Measurements from ENCODE around the gene ZRANB3. TPM values are rescaled to one million over a fixed set of nuclear protein-coding genes. Genes with fewer than 3 reads are reported as not detected.

ZRANB3 gene
- total and polyA plus RNA-seq, 2 of the 13 experiments (the other 11 are each of a cell fraction or from before 2014, with no cell fraction given), result 5.8 to 25.2 TPM

DNA sequence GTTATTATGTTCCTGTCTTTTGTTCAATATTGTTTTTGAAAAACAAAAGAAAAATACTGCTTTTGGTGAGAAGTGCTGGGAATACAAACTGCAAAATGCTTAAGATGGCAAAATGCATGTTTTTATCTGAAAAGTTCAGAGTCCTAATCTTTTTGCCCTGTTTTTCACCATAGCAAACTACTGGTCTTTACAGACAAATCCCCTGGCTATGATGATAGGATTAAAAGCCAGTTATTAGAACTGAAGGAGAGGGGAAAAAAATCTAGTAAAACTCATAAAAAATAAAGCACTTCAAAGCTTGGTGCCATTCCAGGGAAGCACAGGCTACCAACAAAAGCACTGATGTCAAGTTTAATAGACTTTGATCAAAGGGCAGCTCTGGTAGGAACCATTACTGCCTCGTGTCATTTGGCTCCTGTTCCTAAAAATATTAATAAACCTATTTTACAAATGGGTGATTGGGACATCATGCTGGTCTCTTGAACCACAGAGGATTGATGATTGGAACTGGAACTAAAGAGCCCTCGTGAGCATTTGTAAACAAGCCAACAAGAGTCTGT is 284.2 kb downstream of the ZRANB3 start:
- FAIRE-seq (peak; percentile 70), DNase-seq (ENCODE audit: low spot score) (no peak), ATAC-seq (no peak)
- no peak overlapping the region for H3K4me3 ChIP-seq (replicated peaks in 1 of 3; ENCODE audit: insufficient read depth in 1 of 3, low read depth in 2 of 3, low read length in 3 of 3)
- CTCF ChIA-PET (ENCODE audit: low intra/inter-chr PET ratio, low total read pairs), result no interaction called here
- no peak overlapping the region for H3K27ac ChIP-seq (ENCODE audit: extremely low read length, insufficient read depth, low read length)
- no peaks in the 10 kb centered on the region for H3K79me2 ChIP-seq (ENCODE audit: insufficient read depth, low read length)
- peaks cover 0 to 3% of the 10 kb centered on the region in 2 experiments; a peak in 2 of 5 replicates for H3K36me3 ChIP-seq (replicated peaks in 1 of 2; ENCODE audit: control insufficient read depth in 1 of 2, insufficient read depth in 2 of 2, low read length in 2 of 2)
- H3K4me1 ChIP-seq (ENCODE audit: insufficient read depth, low read length), result no peaks in the 10 kb centered on the region
- in situ Hi-C loops (cut with HindIII; ENCODE audit: extremely low pct_ligation_motif_present, low pct_unique_long_range_greater_than_20kb) (no loop called here), intact Hi-C loops (cut with micrococcal nuclease; ENCODE audit: unreplicated experiment) (no loop called here)
- no peak overlapping the region for H2AFZ ChIP-seq (ENCODE audit: low read length)
- BruUV-seq (replicated peaks), result no TSS peak
- H3K9me3 ChIP-seq (ENCODE audit: low read length), result 0 out of 2 replicates have a peak, but pooled peaks cover 5% of the 10 kb centered on the region
- POLR2A ChIA-PET, result no interaction called here
- H3K27me3 ChIP-seq (ENCODE audit: control insufficient read depth in 1 of 2, insufficient read depth in 2 of 2, low read length in 2 of 2), result no peaks in the 10 kb centered on the region
- H3K4me2 ChIP-seq (ENCODE audit: low read depth, low read length), result no peak overlapping the region
- TF ChIP-seq CEBPG (CRISPR knock-in tag; IDR thresholded peaks at IDR 0.05) (no peak), ZNF280D (CRISPR knock-in tag; IDR thresholded peaks at IDR 0.05) (no peak), AKAP8 (CRISPR knock-in tag; IDR thresholded peaks at IDR 0.05) (no peak), TMF1 (CRISPR knock-in tag; IDR thresholded peaks at IDR 0.05; ENCODE audit: low read depth) (no peak), ZNF780A (CRISPR knock-in tag; IDR thresholded peaks at IDR 0.05) (no peak), NFYC (CRISPR knock-in tag; IDR thresholded peaks at IDR 0.05) (no peak), ZNF382 (CRISPR knock-in tag; IDR thresholded peaks at IDR 0.05; ENCODE audit: borderline replicate concordance) (no peak), ATF1 (CRISPR knock-in tag; IDR thresholded peaks at IDR 0.05) (no peak), KAT2B (IDR thresholded peaks at IDR 0.05; ENCODE audit: borderline replicate concordance, low read depth, low read length) (no peak), E2F5 (CRISPR knock-in tag; conservative IDR thresholded peaks at IDR 0.05) (no peak)
- TF ChIP-seq, protein P1, sequence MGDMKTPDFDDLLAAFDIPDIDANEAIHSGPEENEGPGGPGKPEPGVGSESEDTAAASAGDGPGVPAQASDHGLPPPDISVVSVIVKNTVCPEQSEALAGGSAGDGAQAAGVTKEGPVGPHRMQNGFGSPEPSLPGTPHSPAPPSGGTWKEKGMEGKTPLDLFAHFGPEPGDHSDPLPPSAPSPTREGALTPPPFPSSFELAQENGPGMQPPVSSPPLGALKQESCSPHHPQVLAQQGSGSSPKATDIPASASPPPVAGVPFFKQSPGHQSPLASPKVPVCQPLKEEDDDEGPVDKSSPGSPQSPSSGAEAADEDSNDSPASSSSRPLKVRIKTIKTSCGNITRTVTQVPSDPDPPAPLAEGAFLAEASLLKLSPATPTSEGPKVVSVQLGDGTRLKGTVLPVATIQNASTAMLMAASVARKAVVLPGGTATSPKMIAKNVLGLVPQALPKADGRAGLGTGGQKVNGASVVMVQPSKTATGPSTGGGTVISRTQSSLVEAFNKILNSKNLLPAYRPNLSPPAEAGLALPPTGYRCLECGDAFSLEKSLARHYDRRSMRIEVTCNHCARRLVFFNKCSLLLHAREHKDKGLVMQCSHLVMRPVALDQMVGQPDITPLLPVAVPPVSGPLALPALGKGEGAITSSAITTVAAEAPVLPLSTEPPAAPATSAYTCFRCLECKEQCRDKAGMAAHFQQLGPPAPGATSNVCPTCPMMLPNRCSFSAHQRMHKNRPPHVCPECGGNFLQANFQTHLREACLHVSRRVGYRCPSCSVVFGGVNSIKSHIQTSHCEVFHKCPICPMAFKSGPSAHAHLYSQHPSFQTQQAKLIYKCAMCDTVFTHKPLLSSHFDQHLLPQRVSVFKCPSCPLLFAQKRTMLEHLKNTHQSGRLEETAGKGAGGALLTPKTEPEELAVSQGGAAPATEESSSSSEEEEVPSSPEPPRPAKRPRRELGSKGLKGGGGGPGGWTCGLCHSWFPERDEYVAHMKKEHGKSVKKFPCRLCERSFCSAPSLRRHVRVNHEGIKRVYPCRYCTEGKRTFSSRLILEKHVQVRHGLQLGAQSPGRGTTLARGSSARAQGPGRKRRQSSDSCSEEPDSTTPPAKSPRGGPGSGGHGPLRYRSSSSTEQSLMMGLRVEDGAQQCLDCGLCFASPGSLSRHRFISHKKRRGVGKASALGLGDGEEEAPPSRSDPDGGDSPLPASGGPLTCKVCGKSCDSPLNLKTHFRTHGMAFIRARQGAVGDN (CRISPR knock-in tag; IDR thresholded peaks at IDR 0.05), result no peak
- H3K9ac ChIP-seq (ENCODE audit: insufficient read depth, low read depth, low read length), result no peak overlapping the region
- no peaks in the 10 kb centered on the region for H4K20me1 ChIP-seq (ENCODE audit: insufficient read depth, low read length)
- 81% methylated on average over 2 of the region's 2 CpGs for WGBS (ENCODE audit: low lambda C conversion rate)

Data from HepG2 (cell line).